Astrocyte (in vitro differentiated cells and primary cell): ENCODE results near the gene LBX1. TPM values are rescaled to one million over a fixed set of nuclear protein-coding genes. Genes with fewer than 3 reads are reported as not detected.

ENCODE experiments used
- DNase-seq: peaks from one replicate; pipeline ENCODE4 v3.0.0-alpha.2; 2010; ENCODE audit warnings: low read depth
- FAIRE-seq: peaks from 2 replicates; lab custom pipeline; 2011; peaks lifted over from hg19 to GRCh38; lab: Jason Lieb, UNC
- H2AFZ ChIP-seq: 2 replicates; pipeline ENCODE4 v1.6.0; 2012; ENCODE audit warnings: low read depth, low read length, inconsistent platforms
- H3K27ac ChIP-seq: 2 replicates; pipeline ENCODE4 v1.5.1; 2011; ENCODE audit warnings: low read depth, low read length, inconsistent platforms
- H3K27me3 ChIP-seq: 2 replicates; pipeline ENCODE4 v1.6.0; 2011; ENCODE audit warnings: low read length, inconsistent platforms; ENCODE audit not compliant: insufficient read depth
- H3K36me3 ChIP-seq: 2 replicates; pipeline ENCODE4 v1.5.1; 2011; ENCODE audit warnings: low read length, inconsistent platforms; ENCODE audit not compliant: insufficient read depth
- H3K4me1 ChIP-seq: 2 replicates; pipeline ENCODE4 v1.5.1; 2011; ENCODE audit warnings: low read length, inconsistent platforms; ENCODE audit not compliant: insufficient read depth
- H3K4me2 ChIP-seq: 2 replicates; pipeline ENCODE4 v1.6.0; 2012; ENCODE audit warnings: low read length, inconsistent platforms
- H3K4me3 ChIP-seq: 2 replicates; pipeline ENCODE4 v1.5.1; 2011; ENCODE audit warnings: low read depth, mild to moderate bottlenecking, low read length, inconsistent platforms; ENCODE audit not compliant: insufficient read depth
- H3K79me2 ChIP-seq: 2 replicates; pipeline ENCODE4 v1.6.0; 2012; ENCODE audit warnings: mild to moderate bottlenecking, low read length, inconsistent platforms; ENCODE audit not compliant: insufficient read depth
- H3K9ac ChIP-seq: 2 replicates; pipeline ENCODE4 v1.6.0; 2012; ENCODE audit warnings: mild to moderate bottlenecking, low read length, inconsistent platforms
- H3K9me3 ChIP-seq: 2 replicates; pipeline ENCODE4 v1.5.1; 2012; ENCODE audit warnings: low read depth, mild to moderate bottlenecking, low read length, inconsistent platforms; ENCODE audit not compliant: insufficient read depth
- H4K20me1 ChIP-seq: 2 replicates; pipeline ENCODE4 v1.6.0; 2012; ENCODE audit warnings: low read length, inconsistent platforms; ENCODE audit not compliant: insufficient read depth
- H3K27ac Mint-ChIP-seq: one replicate; pipeline ENCODE4 v1.8.0; 2021; ENCODE audit warnings: mild to moderate bottlenecking, mixed read lengths; ENCODE audit not compliant: unreplicated experiment
- H3K27me3 Mint-ChIP-seq: one replicate; pipeline ENCODE4 v1.8.0; 2021; ENCODE audit warnings: low read depth, mixed read lengths; ENCODE audit not compliant: unreplicated experiment
- H3K36me3 Mint-ChIP-seq: one replicate; pipeline ENCODE4 v1.8.0; 2021; ENCODE audit warnings: low read depth, mixed read lengths; ENCODE audit not compliant: unreplicated experiment
- H3K4me1 Mint-ChIP-seq: one replicate; pipeline ENCODE4 v1.8.0; 2021; ENCODE audit warnings: low read depth, mixed read lengths; ENCODE audit not compliant: unreplicated experiment
- H3K4me3 Mint-ChIP-seq: one replicate; pipeline ENCODE4 v1.8.0; 2021; ENCODE audit warnings: mild to moderate bottlenecking, moderate library complexity, mixed read lengths; ENCODE audit not compliant: unreplicated experiment
- H3K9me3 Mint-ChIP-seq: one replicate; pipeline ENCODE4 v1.8.0; 2021; ENCODE audit warnings: mild to moderate bottlenecking, mixed read lengths; ENCODE audit not compliant: unreplicated experiment
- CTCF ChIP-seq: IDR thresholded peaks from 2 replicates; pipeline ENCODE4 v1.5.1; 2011; ENCODE audit warnings: low read depth, mild to moderate bottlenecking, inconsistent platforms, low read length, moderate library complexity; ENCODE audit not compliant: insufficient read depth
- EZH2 ChIP-seq: IDR thresholded peaks from 2 replicates; pipeline ENCODE4 v1.6.1; 2012; ENCODE audit warnings: mild to moderate bottlenecking, low read length, inconsistent platforms; ENCODE audit not compliant: insufficient read depth
- total RNA-seq: library from RNA; stranded (reverse); gene quantifications from 2 replicates; pipeline ENCODE4 v1.2.1, GENCODE V29; 2021

The LBX1 gene
- total RNA-seq, 1 donor from 2014 or later: not detected

- H3K27me3 ChIP-seq: peaks cover 14% of the 10 kb centered on the region
- H3K79me2 ChIP-seq: no peaks in the 10 kb centered on the region
- H4K20me1 ChIP-seq: no peaks in the 10 kb centered on the region
- Mint-ChIP-seq H3K27ac (no peak overlapping the region), H3K36me3 (no peaks in the 10 kb centered on the region), H3K4me1 (no peaks in the 10 kb centered on the region), H3K4me3 (no peak overlapping the region), H3K27me3 (peaks cover 16% of the 10 kb centered on the region), H3K9me3 (no peaks in the 10 kb centered on the region)
- TF ChIP-seq CTCF (no peak), EZH2 (no peak)
- no peak for FAIRE-seq
- no peaks in the 10 kb centered on the region for H3K36me3 ChIP-seq
- no peaks in the 10 kb centered on the region for H3K4me1 ChIP-seq
- no peak overlapping the region for H3K27ac ChIP-seq
- H2AFZ ChIP-seq: no peak overlapping the region
- no peak overlapping the region for H3K4me2 ChIP-seq
- DNase-seq: no peak
- no peaks in the 10 kb centered on the region for H3K9me3 ChIP-seq
- H3K4me3 ChIP-seq: no peak overlapping the region
- no peak overlapping the region for H3K9ac ChIP-seq
These were observed 40.3 kb downstream of the LBX1 start for GRCh38 chr10:101188942-101189341.

GRCh38 chr10:101183458-101184183 is 45.6 kb downstream of the LBX1 start:
- no peak overlapping the region for H3K4me3 Mint-ChIP-seq
- Histone ChIP-seq H3K79me2 (no peaks in the 10 kb centered on the region), H3K4me2 (no peak overlapping the region), H3K9me3 (no peaks in the 10 kb centered on the region), H3K9ac (no peak overlapping the region), H3K4me3 (no peak overlapping the region), H3K27me3 (peaks cover 21% of the 10 kb centered on the region), H3K36me3 (no peaks in the 10 kb centered on the region), H3K27ac (no peak overlapping the region), H4K20me1 (no peaks in the 10 kb centered on the region), H2AFZ (no peak overlapping the region), H3K4me1 (no peaks in the 10 kb centered on the region)
- DNase-seq (no peak), FAIRE-seq (no peak)
- H3K27ac Mint-ChIP-seq: no peak overlapping the region
- no peak for TF ChIP-seq CTCF
- TF ChIP-seq EZH2: no peak
- H3K9me3 Mint-ChIP-seq: no peaks in the 10 kb centered on the region
- no peaks in the 10 kb centered on the region for H3K36me3 Mint-ChIP-seq
- H3K4me1 Mint-ChIP-seq: no peaks in the 10 kb centered on the region
- H3K27me3 Mint-ChIP-seq: peaks cover 32% of the 10 kb centered on the region

GRCh38 chr10:101182936-101183335 is 46.3 kb downstream of the LBX1 start:
- no peak overlapping the region for H2AFZ ChIP-seq
- no peak for FAIRE-seq

More at GRCh38 chr10:101182936-101183335, 46.3 kb downstream of the LBX1 start:
- H3K4me3 ChIP-seq: no peak overlapping the region
- Mint-ChIP-seq H3K36me3 (no peaks in the 10 kb centered on the region), H3K27ac (no peak overlapping the region), H3K9me3 (no peaks in the 10 kb centered on the region), H3K4me3 (no peak overlapping the region), H3K27me3 (peaks cover 38% of the 10 kb centered on the region), H3K4me1 (no peaks in the 10 kb centered on the region)
- TF ChIP-seq EZH2 (no peak), CTCF (no peak)
- H3K79me2 ChIP-seq: no peaks in the 10 kb centered on the region
- H4K20me1 ChIP-seq: no peaks in the 10 kb centered on the region
- peaks cover 21% of the 10 kb centered on the region for H3K27me3 ChIP-seq
- no peaks in the 10 kb centered on the region for H3K9me3 ChIP-seq
- no peak overlapping the region for H3K9ac ChIP-seq
- H3K27ac ChIP-seq: no peak overlapping the region
- H3K4me1 ChIP-seq: no peaks in the 10 kb centered on the region
- no peaks in the 10 kb centered on the region for H3K36me3 ChIP-seq
- no peak overlapping the region for H3K4me2 ChIP-seq
- no peak for DNase-seq
